HCT116 (cell line): ENCODE results near the gene TNNT2. TPM values are rescaled to one million over a fixed set of nuclear protein-coding genes. Genes with fewer than 3 reads are reported as not detected.

Experiments used
- ATAC-seq: fragments of 200-7000 bp; cut with Tn5 transposase; 2 replicates; pipeline ENCODE4 v1.9.1; 2020; ENCODE audit warnings: mild to moderate bottlenecking, moderate library complexity
- BruUV-seq: library from RNA; stranded (reverse); fragments of 400-500 nt; replicated peaks from 2 replicates; lab custom pipeline; 2021; lab: Mats Ljungman, UMichigan
- CTCF ChIA-PET: fragments of 300-600 bp; sonication (Branson Sonifier 250); formaldehyde crosslinking; loops from one replicate; lab custom pipeline; 2021; ENCODE audit warnings: antibody characterized with exemption; lab: Charles Lee
- POLR2A ChIA-PET: fragments of 300-600, 350-600 bp; sonication (Branson Sonifier 250); formaldehyde crosslinking; loops from one replicate; lab custom pipeline; 2021; ENCODE audit warnings: antibody characterized with exemption; lab: Charles Lee
- RAD21 ChIA-PET, 2 experiments: fragments of 300-600 bp; sonication (Branson Sonifier 250); formaldehyde crosslinking; loops; one replicate each; lab custom pipeline; 2023; ENCODE audit warnings: low total read pairs in 2 of 2; ENCODE audit not compliant: uncharacterized antibody in 2 of 2, unreplicated experiment in 2 of 2, low non-redundant PET in 1 of 2; lab: Charles Lee
- DNase-seq: peaks from one replicate; pipeline ENCODE4 v3.0.0-alpha.2; 2010; ENCODE audit warnings: low read depth, low spot score
- H2AFZ ChIP-seq: fragments of 200-600 bp; shearing (Covaris generic), sonication (generic); 2 replicates; pipeline ENCODE4 v1.6.1; 2017; ENCODE audit warnings: low read depth, mixed run types, mixed read lengths, antibody characterized with exemption, low read length; ENCODE audit not compliant: poor library complexity, severe bottlenecking
- H3K27ac ChIP-seq: 2 replicates; pipeline ENCODE4 v1.5.1; 2012; ENCODE audit warnings: low read depth, low read length
- H3K27me3 ChIP-seq: fragments of 200-600 bp; sonication (generic); 2 replicates; pipeline ENCODE4 v1.6.1; 2016; ENCODE audit warnings: mixed run types, low read length, mixed read lengths; ENCODE audit not compliant: insufficient read depth
- H3K36me3 ChIP-seq, 2 experiments: fragments of 200-500 bp in 1 of 2; fragments of 200-600 bp in 1 of 2; sonication (Bioruptor generic) in 1 of 2; sonication (generic) in 1 of 2; 2 replicates each; pipeline versions ENCODE4 v1.5.1 to v1.6.1; 2014 to 2016; ENCODE audit warnings: low read length in 2 of 2, inconsistent platforms in 1 of 2, mixed read lengths in 1 of 2, mixed run types in 1 of 2; ENCODE audit not compliant: insufficient read depth in 2 of 2, control insufficient read depth in 1 of 2
- H3K4me1 ChIP-seq, 2 experiments: fragments of 200-600 bp in 1 of 2; sonication (generic) in 1 of 2; 2 replicates each; pipeline versions ENCODE4 v1.5.1 to v1.6.1; 2012 to 2017; ENCODE audit warnings: low read length in 2 of 2, inconsistent platforms in 1 of 2, mild to moderate bottlenecking in 1 of 2, mixed read lengths in 1 of 2, mixed run types in 1 of 2, moderate library complexity in 1 of 2; ENCODE audit not compliant: insufficient read depth in 2 of 2, control insufficient read depth in 1 of 2
- H3K4me2 ChIP-seq: fragments of 200-600 bp; sonication (generic); 2 replicates; pipeline ENCODE4 v1.6.1; 2017; ENCODE audit warnings: mixed run types, low read length, mixed read lengths
- H3K4me3 ChIP-seq, 2 experiments: fragments of 200-600 bp in 1 of 2; sonication (generic) in 1 of 2; replicated peaks in 1 of 2; 2 replicates each; pipeline ENCODE4 v1.5.1; 2011 to 2016; ENCODE audit warnings: low read length in 2 of 2, control low read depth in 1 of 2, low read depth in 1 of 2, mild to moderate bottlenecking in 1 of 2, mixed read lengths in 1 of 2, mixed run types in 1 of 2
- H3K79me2 ChIP-seq: fragments of 200-600 bp; sonication (generic); 2 replicates; pipeline ENCODE4 v1.6.1; 2017; ENCODE audit warnings: mild to moderate bottlenecking, mixed run types, low read length, moderate library complexity, mixed read lengths; ENCODE audit not compliant: insufficient read depth
- H3K9ac ChIP-seq: fragments of 200-600 bp; sonication (generic); 2 replicates; pipeline ENCODE4 v1.6.1; 2016; ENCODE audit warnings: low read length, mixed read lengths
- H3K9me2 ChIP-seq: fragments of 200-600 bp; sonication (generic), shearing (Covaris generic); 2 replicates; pipeline ENCODE4 v1.6.1; 2017; ENCODE audit warnings: mixed run types, mild to moderate bottlenecking, moderate library complexity; ENCODE audit not compliant: insufficient read depth
- H3K9me3 ChIP-seq, 2 experiments: fragments of 200-500 bp in 1 of 2; fragments of 200-600 bp in 1 of 2; sonication (Bioruptor generic) in 1 of 2; sonication (generic) in 1 of 2; 2 replicates each; pipeline ENCODE4 v1.6.1; 2014 to 2017; ENCODE audit warnings: low read length in 2 of 2, mixed read lengths in 2 of 2, inconsistent platforms in 1 of 2, low read depth in 1 of 2, mild to moderate bottlenecking in 1 of 2, mixed run types in 1 of 2, moderate library complexity in 1 of 2; ENCODE audit not compliant: control insufficient read depth in 1 of 2, insufficient read depth in 1 of 2
- H4K20me1 ChIP-seq: fragments of 200-600 bp; sonication (generic), shearing (Covaris generic); 2 replicates; pipeline ENCODE4 v1.6.1; 2017; ENCODE audit warnings: mixed run types, mild to moderate bottlenecking, moderate library complexity; ENCODE audit not compliant: insufficient read depth
- ATF3 ChIP-seq: IDR thresholded peaks from 2 replicates; pipeline ENCODE4 v1.6.1; 2012
- CBX3 ChIP-seq: IDR thresholded peaks from 2 replicates; pipeline ENCODE4 v1.6.1; 2012; ENCODE audit warnings: low read depth
- ELF1 ChIP-seq: IDR thresholded peaks from 2 replicates; pipeline ENCODE4 v1.6.1; 2012; ENCODE audit warnings: low read depth, borderline replicate concordance
- POLR2A ChIP-seq: IDR thresholded peaks from 2 replicates; pipeline ENCODE4 v1.7.0; 2011; ENCODE audit warnings: borderline replicate concordance; ENCODE audit not compliant: insufficient read depth, insufficient read length; ENCODE audit errors: extremely low read depth
- POLR2AphosphoS5 ChIP-seq: IDR thresholded peaks from 2 replicates; pipeline ENCODE4 v1.6.1; 2011; ENCODE audit warnings: mild to moderate bottlenecking, low read depth, low read length, moderate library complexity
- REST ChIP-seq: IDR thresholded peaks from 2 replicates; pipeline ENCODE4 v1.6.1; 2012; ENCODE audit warnings: low read depth
- SIN3A ChIP-seq: IDR thresholded peaks from 2 replicates; pipeline ENCODE4 v1.6.1; 2012; ENCODE audit warnings: low read depth
- TCF7L2 ChIP-seq: IDR thresholded peaks from 2 replicates; pipeline ENCODE4 v1.7.0; 2011; ENCODE audit warnings: borderline replicate concordance, inconsistent platforms; ENCODE audit not compliant: insufficient read depth, insufficient read length; ENCODE audit errors: extremely low read depth
- intact Hi-C: fragments of 100-400 bp; cut with micrococcal nuclease; formaldehyde crosslinking; loops from 2 replicates; pipeline ENCODE4 v1.10.0; 2022
- total RNA-seq: library from RNA; stranded (reverse); gene quantifications from one replicate; pipeline ENCODE4 v1.2.1, GENCODE V29; 2021; ENCODE audit not compliant: unreplicated experiment

TNNT2 gene
- total RNA-seq, 1 experiment from 2014 or later = 2.0 TPM

GRCh38 chr1:201379733-201380242, 2.3 kb upstream of the TNNT2 start:
- DNase-seq (no peak), ATAC-seq (no peak)
- no peak overlapping the region for H3K9ac ChIP-seq
- H3K79me2 ChIP-seq = no peaks in the 10 kb centered on the region
- POLR2A ChIA-PET = no interaction called here
- H3K9me3 ChIP-seq = no peaks in the 10 kb centered on the region
- TF ChIP-seq SIN3A = no peak
- peak; percentile 13; the same call in 1 of the 2 replicates for TF ChIP-seq POLR2AphosphoS5
- H3K27ac ChIP-seq = no peak overlapping the region
- H3K9me2 ChIP-seq = no peaks in the 10 kb centered on the region
- CTCF ChIA-PET = no interaction called here
- RAD21 ChIA-PET = no interaction called here
- H3K4me3 ChIP-seq = no peak overlapping the region
- BruUV-seq = no TSS peak
- H3K36me3 ChIP-seq = peaks cover 0 to 18% of the 10 kb centered on the region in 2 experiments; a peak in 2 of 4 replicates
- H3K4me2 ChIP-seq = no peak overlapping the region
- H3K4me1 ChIP-seq = peaks cover 5 to 25% of the 10 kb centered on the region in 2 experiments; a peak in 3 of 4 replicates
- intact Hi-C loops = no loop called here
- no peaks in the 10 kb centered on the region; the same call in 1 of the 2 replicates for H4K20me1 ChIP-seq
- H3K27me3 ChIP-seq = no peaks in the 10 kb centered on the region; the same call in 1 of the 2 replicates
- H2AFZ ChIP-seq = no peak overlapping the region

GRCh38 chr1:201378804-201379203, 1.3 kb upstream of the TNNT2 start:
- DNase-seq = no peak
- no peaks in the 10 kb centered on the region for H4K20me1 ChIP-seq
- POLR2A ChIA-PET = no interaction called here

More at GRCh38 chr1:201378804-201379203, 1.3 kb upstream of the TNNT2 start:
- Histone ChIP-seq H3K9me3 (no peaks in the 10 kb centered on the region), H3K27me3 (no peaks in the 10 kb centered on the region; the same call in 1 of the 2 replicates), H2AFZ (no peak overlapping the region), H3K9me2 (no peaks in the 10 kb centered on the region), H3K79me2 (no peaks in the 10 kb centered on the region), H3K36me3 (peaks cover 0 to 8% of the 10 kb centered on the region in 2 experiments; a peak in 1 of 4 replicates), H3K4me1 (peaks cover 5 to 25% of the 10 kb centered on the region in 2 experiments; a peak in 3 of 4 replicates), H3K9ac (no peak overlapping the region), H3K27ac (no peak overlapping the region), H3K4me3 (no peak overlapping the region), H3K4me2 (no peak overlapping the region)
- intact Hi-C loops = no loop called here
- ChIA-PET RAD21 (no interaction called here), CTCF (interaction anchor here (1.0 kb wide), 1 partner anchor 27 kb away, joined by 3 read pairs; no protein-coding TSS in a partner anchor)
- ATAC-seq = no peak
- TF ChIP-seq TCF7L2 = no peak
- TF ChIP-seq ELF1 = no peak
- TF ChIP-seq ATF3 = no peak
- TF ChIP-seq REST = no peak
- TF ChIP-seq SIN3A = no peak
- TF ChIP-seq POLR2A = no peak
- TF ChIP-seq CBX3 = no peak
- no TSS peak for BruUV-seq
